ENCODE results near the gene CCDC183. TPM values are rescaled to one million over a fixed set of nuclear protein-coding genes. Genes with fewer than 3 reads are reported as not detected.
"Not testable (repeated sequence)": the region's sequence is repeated elsewhere in the genome, so short reads cannot be mapped to it uniquely, and the experiment has no call there.

The CCDC183 gene
- total and polyA plus RNA-seq, 9 donors = 0.47 to 11.8 (median 5.7) TPM

GRCh38 chr9:136798708-136799078 is 2.6 kb downstream of the CCDC183 start:
- peak in 1 of 5 donors; percentile 41 for DNase-seq
- intact Hi-C loops (cut with DNase I) = loop anchor here in 1 of 4 donors (10.0 kb wide), 1 partner anchor 46 kb away; the partner anchor contains the start of genes AJM1 and PHPT1
- no peaks in the 10 kb centered on the region for H3K9me3 ChIP-seq
- 47 to 86% (median 67%) methylated on average over 6 of the region's 6 CpGs for WGBS, 3 donors
- peaks cover 19% of the 10 kb centered on the region for H3K4me1 ChIP-seq (ENCODE audit: insufficient read depth)
- no peaks in the 10 kb centered on the region for H3K36me3 ChIP-seq
- H3K27ac ChIP-seq = no peak overlapping the region
- TF ChIP-seq CTCF (IDR thresholded peaks at IDR 0.05) (no peak), EP300 (IDR thresholded peaks at IDR 0.05) (no peak), POLR2A (IDR thresholded peaks at IDR 0.05) (no peak)
- no peak overlapping the region for H3K4me3 ChIP-seq
- no peaks in the 10 kb centered on the region for H3K27me3 ChIP-seq

GRCh38 chr9:136799079-136799853 is 3.1 kb downstream of the CCDC183 start:
- peaks cover 19% of the 10 kb centered on the region for H3K4me1 ChIP-seq (ENCODE audit: insufficient read depth)
- 4 to 14% (median 5%) methylated on average over 28 to 35 of the region's 35 CpGs for WGBS, 3 donors
- no peaks in the 10 kb centered on the region for H3K36me3 ChIP-seq
- peak in 3 of 5 donors; percentile 58 to 74 (median 71) for DNase-seq
- H3K27me3 ChIP-seq = no peaks in the 10 kb centered on the region
- no peak for TF ChIP-seq EP300 (IDR thresholded peaks at IDR 0.05)
- no peak for TF ChIP-seq POLR2A (IDR thresholded peaks at IDR 0.05)
- TF ChIP-seq CTCF (IDR thresholded peaks at IDR 0.05) = no peak
- intact Hi-C loops (cut with DNase I) = loop anchor here in 1 of 4 donors (10.0 kb wide), 1 partner anchor 46 kb away; the partner anchor contains the start of genes AJM1 and PHPT1
- H3K9me3 ChIP-seq = no peaks in the 10 kb centered on the region
- no peak overlapping the region for H3K27ac ChIP-seq
- peak overlapping the region; percentile 35 for H3K4me3 ChIP-seq

GRCh38 chr9:136799854-136800657 is 3.9 kb downstream of the CCDC183 start:
- H3K9me3 ChIP-seq = no peaks in the 10 kb centered on the region
- DNase-seq = peak; percentile 84 to 92 (median 90)
- no peaks in the 10 kb centered on the region for H3K36me3 ChIP-seq
- H3K27ac ChIP-seq = no peak overlapping the region
- 0 to 2% (median 1%) methylated on average over 24 to 63 of the region's 63 CpGs for WGBS, 3 donors
- H3K4me1 ChIP-seq (ENCODE audit: insufficient read depth) = peaks cover 19% of the 10 kb centered on the region
- H3K27me3 ChIP-seq = no peaks in the 10 kb centered on the region
- intact Hi-C loops (cut with DNase I) = loop anchor here in 1 of 4 donors (10.0 kb wide), 1 partner anchor 45 kb away; the partner anchor contains the start of genes AJM1 and PHPT1
- no peak for TF ChIP-seq CTCF (IDR thresholded peaks at IDR 0.05)
- peak overlapping the region; percentile 35 for H3K4me3 ChIP-seq

GRCh38 chr9:136802321-136802720 is 6.2 kb downstream of the CCDC183 start:
- no peak overlapping the region for H3K4me3 ChIP-seq
- no peaks in the 10 kb centered on the region for H3K36me3 ChIP-seq
- no peak overlapping the region for H3K27ac ChIP-seq
- no peaks in the 10 kb centered on the region for H3K27me3 ChIP-seq
- intact Hi-C loops (cut with DNase I) = no loop called here
- peaks cover 14% of the 10 kb centered on the region for H3K4me1 ChIP-seq (ENCODE audit: insufficient read depth)
- H3K9me3 ChIP-seq = no peaks in the 10 kb centered on the region
- TF ChIP-seq EP300 (IDR thresholded peaks at IDR 0.05) (no peak), POLR2A (IDR thresholded peaks at IDR 0.05) (no peak), CTCF (IDR thresholded peaks at IDR 0.05) (no peak)
- DNase-seq = peak in 1 of 5 donors; percentile 33
- WGBS, 3 donors = 77 to 82% (median 79%) methylated on average over 6 of the region's 6 CpGs

- H3K36me3 ChIP-seq; H3K27me3 ChIP-seq; intact Hi-C loops (cut with DNase I); H3K27ac ChIP-seq; H3K9me3 ChIP-seq; H3K4me3 ChIP-seq: not testable (repeated sequence)
- DNase-seq = peak in 3 of 5 donors; percentile 10 to 40 (median 30)
- 78 to 98% methylated on average over 5 to 8 of the region's 9 CpGs; no CpG with 5 or more reads in 1 of the 3 donors for whole genome bisulfite sequencing, 3 donors
- H3K4me1 ChIP-seq (ENCODE audit: insufficient read depth) = peaks cover 11% of the 10 kb centered on the region
Observed at GRCh38 chr9:136803009-136803550, 6.9 kb downstream of the CCDC183 start.
